Natural killer cell (primary cell): ENCODE measurements around the gene MET. TPM values are rescaled to one million over a fixed set of nuclear protein-coding genes. Genes with fewer than 3 reads are reported as not detected.
"Not testable (repeated sequence)": the region's sequence is repeated elsewhere in the genome, so short reads cannot be mapped to it uniquely, and the experiment has no call there.

Experiments used
- ATAC-seq, 3 donors: fragments of 150-1000 bp in 2 of 3; fragments of 200-7000 bp in 1 of 3; cut with Tn5 transposase; 1 replicate in 1 of 3; 2 replicates in 2 of 3; pipeline ENCODE4 v1.10.0; 2021; ENCODE audit warnings: mild to moderate bottlenecking in 2 of 3, moderate library complexity in 2 of 3
- DNase-seq, 2 donors: peaks; one replicate each; pipeline versions ENCODE4 v3.0.0 to v3.0.0-alpha.2; 2013 to 2021; ENCODE audit warnings: mixed read lengths in 1 of 2
- H3K27ac ChIP-seq: one replicate; pipeline ENCODE4 v1.5.1; 2013; ENCODE audit warnings: mild to moderate bottlenecking, low read length
- H3K27me3 ChIP-seq: one replicate; pipeline ENCODE4 v1.6.1; 2013; ENCODE audit warnings: low read length; ENCODE audit not compliant: control insufficient read depth, insufficient read depth
- H3K36me3 ChIP-seq: one replicate; pipeline ENCODE4 v1.6.1; 2013; ENCODE audit warnings: low read length; ENCODE audit not compliant: control insufficient read depth, insufficient read depth
- H3K4me1 ChIP-seq: one replicate; pipeline ENCODE4 v1.6.1; 2013; ENCODE audit warnings: low read length; ENCODE audit not compliant: control insufficient read depth, insufficient read depth
- H3K4me3 ChIP-seq: one replicate; pipeline ENCODE4 v1.5.1; 2013; ENCODE audit warnings: low read length
- H3K9me3 ChIP-seq: one replicate; pipeline ENCODE4 v1.6.1; 2013; ENCODE audit warnings: low read length; ENCODE audit not compliant: control insufficient read depth, insufficient read depth
- H3K27ac Mint-ChIP-seq, 2 donors: one replicate each; pipeline ENCODE4 v1.8.0; 2022; ENCODE audit warnings: mild to moderate bottlenecking in 2 of 2, mixed read lengths in 2 of 2, moderate library complexity in 1 of 2
- H3K27me3 Mint-ChIP-seq, 2 donors: one replicate each; pipeline ENCODE4 v1.8.0; 2022; ENCODE audit warnings: low read depth in 2 of 2, mixed read lengths in 2 of 2
- H3K36me3 Mint-ChIP-seq: one replicate; pipeline ENCODE4 v1.8.0; 2022; ENCODE audit warnings: mixed read lengths
- H3K4me1 Mint-ChIP-seq, 2 donors: one replicate each; pipeline ENCODE4 v1.8.0; 2022; ENCODE audit warnings: mixed read lengths in 2 of 2
- H3K4me3 Mint-ChIP-seq: one replicate; pipeline ENCODE4 v1.8.0; 2022; ENCODE audit warnings: mild to moderate bottlenecking, moderate library complexity, mixed read lengths
- H3K9me3 Mint-ChIP-seq, 2 donors: one replicate each; pipeline ENCODE4 v1.8.0; 2022; ENCODE audit warnings: mixed read lengths in 2 of 2
- CTCF ChIP-seq: fragments of 200-600 bp; IDR thresholded peaks from one replicate; pipeline ENCODE4 v1.8.0; 2022; ENCODE audit warnings: antibody characterized with exemption
- WGBS: methylation state at CpG from one replicate; pipeline ENCODE4 v1.1.7; 2013; ENCODE audit warnings: missing lambda C conversion rate; ENCODE audit not compliant: insufficient coverage; 5-methylcytosine and 5-hydroxymethylcytosine counted together
- intact Hi-C: fragments of 100-400 bp; cut with micrococcal nuclease; formaldehyde crosslinking; loops from one replicate; pipeline ENCODE4 v1.14.2; 2022
- total RNA-seq, 4 donors: library from RNA; stranded (reverse); fragments of 120-200 nt in 1 of 4; gene quantifications; one replicate each; pipeline versions ENCODE4 v1.2.3 to v1.2.4, GENCODE V29; 2013 to 2022

The MET gene
- total RNA-seq, 3 donors from 2014 or later (not counting 1 experiment from before 2014, with no cell fraction given): 0.16 TPM; not detected in 2

GRCh38 chr7:116741625-116742316 lies 69.8 kb downstream of the MET start:
- Histone ChIP-seq H3K9me3 (no peaks in the 10 kb centered on the region), H3K27me3 (no peaks in the 10 kb centered on the region), H3K27ac (no peak overlapping the region), H3K4me1 (no peaks in the 10 kb centered on the region), H3K4me3 (no peak overlapping the region), H3K36me3 (no peaks in the 10 kb centered on the region)
- no peaks in the 10 kb centered on the region for H3K9me3 Mint-ChIP-seq
- DNase-seq (no peak), ATAC-seq (no peak)
- peaks cover 8 to 14% of the 10 kb centered on the region in 2 donors for H3K27me3 Mint-ChIP-seq
- H3K4me3 Mint-ChIP-seq: no peak overlapping the region
- H3K36me3 Mint-ChIP-seq: no peaks in the 10 kb centered on the region
- no peak overlapping the region for H3K27ac Mint-ChIP-seq
- TF ChIP-seq CTCF: no peak
- intact Hi-C loops: no loop called here
- WGBS: 95% methylated on average over 7 of the region's 7 CpGs
- no peaks in the 10 kb centered on the region for H3K4me1 Mint-ChIP-seq

GRCh38 chr7:116742641-116743040 lies 70.6 kb downstream of the MET start:
- no peak overlapping the region for H3K27ac Mint-ChIP-seq
- ATAC-seq: no peak
- Histone ChIP-seq H3K36me3 (no peaks in the 10 kb centered on the region), H3K27me3 (no peaks in the 10 kb centered on the region), H3K4me1 (no peaks in the 10 kb centered on the region), H3K27ac (no peak overlapping the region), H3K4me3 (no peak overlapping the region), H3K9me3 (no peaks in the 10 kb centered on the region)
- H3K9me3 Mint-ChIP-seq: peaks cover 0 to 6% of the 10 kb centered on the region in 2 donors
- peaks cover 8 to 10% of the 10 kb centered on the region in 2 donors for H3K27me3 Mint-ChIP-seq
- no peaks in the 10 kb centered on the region for H3K36me3 Mint-ChIP-seq
- intact Hi-C loops: no loop called here
- H3K4me3 Mint-ChIP-seq: no peak overlapping the region
- H3K4me1 Mint-ChIP-seq: no peaks in the 10 kb centered on the region
- DNase-seq: no peak
- no peak for TF ChIP-seq CTCF
- 95% methylated on average over 6 of the region's 6 CpGs for WGBS

GRCh38 chr7:116743835-116744234 lies 71.8 kb downstream of the MET start:
- H3K9me3 ChIP-seq, H3K4me1 Mint-ChIP-seq, H3K9me3 Mint-ChIP-seq, H3K27ac Mint-ChIP-seq, H3K4me3 ChIP-seq, H3K36me3 ChIP-seq, H3K27me3 Mint-ChIP-seq, H3K27ac ChIP-seq, H3K4me1 ChIP-seq, H3K27me3 ChIP-seq, intact Hi-C loops, ATAC-seq, H3K36me3 Mint-ChIP-seq, DNase-seq, H3K4me3 Mint-ChIP-seq: not testable (repeated sequence)
- WGBS: 85% methylated on average over 2 of the region's 2 CpGs

GRCh38 chr7:116746388-116746787 lies 74.4 kb downstream of the MET start:
- ATAC-seq, H3K4me1 ChIP-seq, H3K27ac Mint-ChIP-seq, intact Hi-C loops, H3K4me3 ChIP-seq, H3K4me3 Mint-ChIP-seq, H3K36me3 ChIP-seq, H3K9me3 Mint-ChIP-seq, H3K27ac ChIP-seq, DNase-seq, H3K27me3 ChIP-seq, H3K27me3 Mint-ChIP-seq, H3K4me1 Mint-ChIP-seq, H3K9me3 ChIP-seq, H3K36me3 Mint-ChIP-seq: not testable (repeated sequence)
- 91% methylated on average over 4 of the region's 5 CpGs for WGBS

GRCh38 chr7:116751070-116751469 lies 79.1 kb downstream of the MET start:
- H3K4me1 Mint-ChIP-seq, H3K9me3 Mint-ChIP-seq, ATAC-seq, intact Hi-C loops, H3K4me3 Mint-ChIP-seq, H3K9me3 ChIP-seq, H3K36me3 ChIP-seq, H3K4me1 ChIP-seq, H3K27ac ChIP-seq, DNase-seq, H3K27ac Mint-ChIP-seq, H3K4me3 ChIP-seq, H3K36me3 Mint-ChIP-seq, H3K27me3 ChIP-seq, H3K27me3 Mint-ChIP-seq: not testable (repeated sequence)
- 87% methylated on average over 3 of the region's 4 CpGs for WGBS
